ENCODE results near the gene UBE2M.

Gene UBE2M

GRCh38 chr19:58570770-58571574 is 12.6 kb upstream of the UBE2M start:
- DNase-seq (ENCODE audit: low read depth, low spot score): no peak

DNA sequence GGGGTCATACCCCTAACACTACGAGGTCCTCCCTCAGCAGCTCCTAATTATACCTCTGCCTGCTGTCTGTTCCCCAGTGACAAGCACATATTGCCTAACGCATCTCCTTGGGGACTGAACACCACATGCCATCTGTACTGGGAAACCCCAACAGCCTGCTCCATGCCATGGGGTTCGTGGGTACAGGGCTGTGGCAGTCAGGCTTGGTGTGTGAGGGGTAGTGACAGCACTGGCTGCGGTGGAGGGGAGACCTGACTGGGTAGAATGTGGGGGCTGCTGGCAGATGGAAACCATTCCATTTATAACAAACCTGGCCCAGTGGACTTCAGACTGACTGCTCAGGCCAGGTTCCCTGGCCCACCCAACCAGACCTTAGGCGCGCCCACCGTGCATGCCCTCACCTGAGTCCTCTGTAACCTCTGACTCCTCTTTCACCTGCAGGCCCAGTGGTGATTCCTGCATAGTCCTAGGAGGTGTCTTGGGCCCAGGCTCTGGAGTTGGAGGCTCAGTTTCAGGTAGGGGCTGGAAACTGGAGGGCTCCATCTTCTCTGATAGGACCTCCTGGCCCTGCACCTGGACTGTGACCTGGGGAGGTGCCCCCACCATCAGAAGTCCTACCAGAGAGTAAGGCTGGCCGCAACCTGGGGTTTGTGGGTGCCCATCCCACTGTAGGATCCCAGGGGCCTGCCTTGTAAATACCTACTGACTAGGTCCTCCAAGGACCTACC is 11.7 kb upstream of the UBE2M start:
- no peak for DNase-seq (ENCODE audit: low read depth, low spot score)

DNA sequence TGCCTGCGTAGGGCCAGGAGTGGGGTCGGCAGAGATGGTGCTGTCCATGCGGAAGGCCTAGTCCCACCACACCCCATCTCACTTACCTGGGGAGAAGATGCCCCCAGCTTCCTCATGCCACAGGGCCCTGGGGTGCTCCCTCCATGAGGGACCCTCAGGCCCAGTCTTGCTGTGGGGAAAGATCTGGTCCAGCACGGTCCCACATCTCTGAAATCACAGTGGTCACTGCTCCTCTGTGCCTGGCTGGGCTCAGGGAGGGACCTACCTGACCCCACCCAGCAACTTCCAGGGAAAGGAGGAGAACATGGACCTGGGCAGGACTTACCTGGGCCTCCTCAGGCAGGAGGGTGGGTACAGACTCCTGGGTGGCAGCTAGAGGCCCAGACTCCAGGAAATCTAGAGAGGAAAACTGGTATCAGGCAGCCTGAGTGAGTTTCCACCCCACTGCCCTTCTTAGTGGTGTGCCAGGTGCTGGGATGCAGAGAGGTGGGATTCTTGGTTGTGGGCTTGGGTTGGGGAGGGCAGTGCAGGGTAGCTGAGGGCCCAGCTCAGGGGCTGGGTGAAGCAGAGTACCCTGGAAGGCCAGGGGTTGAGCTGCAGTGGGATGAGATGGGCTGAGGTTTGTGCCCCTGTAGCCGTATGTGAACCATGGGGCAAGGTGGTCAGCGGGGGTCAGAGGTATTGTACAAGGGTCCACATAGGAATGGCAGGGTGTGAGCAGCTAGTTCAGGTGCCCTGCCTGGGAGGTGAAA is 11.0 kb upstream of the UBE2M start:
- no peak for DNase-seq (ENCODE audit: low read depth, low spot score)

- DNase-seq (ENCODE audit: low read depth, low spot score): no peak
Measured at GRCh38 chr19:58568453-58569130, 10.2 kb upstream of the UBE2M start.

- DNase-seq (ENCODE audit: low read depth, low spot score): no peak
Measured at GRCh38 chr19:58566989-58567388, 8.6 kb upstream of the UBE2M start.

- DNase-seq (ENCODE audit: low read depth, low spot score): no peak
Measured at GRCh38 chr19:58563823-58564222, 5.4 kb upstream of the UBE2M start.

- no peak for DNase-seq (ENCODE audit: low read depth, low spot score)
Measured at GRCh38 chr19:58563034-58563573, 4.7 kb upstream of the UBE2M start.

DNA sequence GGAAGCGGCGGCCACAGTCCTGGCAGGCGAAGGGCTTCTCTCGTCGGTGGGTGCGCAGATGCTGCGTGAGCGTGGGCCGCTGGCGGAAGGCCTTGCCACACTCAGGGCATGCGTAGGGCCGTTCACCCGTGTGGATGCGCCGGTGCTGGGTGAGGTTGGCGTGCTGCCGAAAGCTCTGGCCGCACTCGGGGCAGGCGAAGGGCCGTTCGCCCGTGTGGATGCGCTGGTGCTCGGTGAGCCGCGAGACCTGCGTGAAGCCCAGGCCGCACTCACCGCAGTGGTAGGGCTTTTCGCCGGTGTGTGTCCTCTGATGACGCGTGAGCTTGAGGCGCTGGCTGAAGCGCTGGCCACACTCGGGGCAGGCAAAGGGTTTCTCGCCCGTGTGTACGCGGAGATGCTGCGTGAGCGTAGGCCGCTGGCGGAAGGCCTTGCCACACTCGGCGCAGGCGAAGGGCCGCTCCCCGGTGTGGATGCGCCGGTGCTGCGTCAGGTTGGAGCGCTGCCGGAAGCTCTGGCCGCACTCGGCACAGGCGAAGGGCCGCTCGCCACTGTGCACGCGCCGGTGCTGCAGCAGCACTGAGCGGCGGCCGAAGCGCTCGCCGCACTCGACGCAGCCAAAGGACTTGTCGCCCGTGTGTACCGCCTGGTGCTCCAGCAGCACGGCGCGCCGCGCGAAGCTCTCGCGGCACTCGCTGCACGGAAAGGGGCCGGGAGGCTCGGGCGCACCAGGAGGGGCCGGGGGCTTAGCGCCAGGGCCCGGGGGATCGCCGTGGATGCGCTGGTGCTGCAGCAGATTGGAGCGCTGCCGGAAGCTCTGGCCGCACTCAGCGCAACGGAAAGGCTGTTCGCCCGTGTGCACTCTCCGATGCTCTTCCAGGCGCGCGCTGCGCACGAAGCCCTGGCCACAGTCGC is 4.0 kb upstream of the UBE2M start:
- DNase-seq (ENCODE audit: low read depth, low spot score): no peak

- DNase-seq (ENCODE audit: low read depth, low spot score): no peak
Measured at GRCh38 chr19:58561373-58562121, 3.1 kb upstream of the UBE2M start.

DNA sequence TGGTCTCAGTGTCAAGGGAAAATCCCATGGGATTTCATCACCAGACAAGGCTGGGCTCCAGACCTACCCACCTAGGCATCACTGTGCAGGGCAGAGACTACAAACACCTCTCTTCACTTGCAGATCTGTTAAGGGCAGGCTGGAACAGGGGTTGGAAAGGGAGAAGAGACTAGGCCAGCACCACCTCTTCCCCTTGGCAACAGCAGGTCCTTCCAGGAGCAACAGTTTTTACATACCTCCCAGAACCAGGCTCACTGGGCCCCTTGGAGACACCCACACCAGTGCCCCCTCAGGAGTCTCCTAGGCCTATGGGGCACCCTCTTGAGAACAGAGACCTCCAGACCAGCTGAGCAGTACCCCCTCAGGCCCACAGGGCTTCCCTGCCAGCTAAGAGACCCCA is 2.5 kb upstream of the UBE2M start:
- no peak for DNase-seq (ENCODE audit: low read depth, low spot score)

GRCh38 chr19:58560007-58560887 is 1.8 kb upstream of the UBE2M start:
- no peak for DNase-seq (ENCODE audit: low read depth, low spot score)

DNA sequence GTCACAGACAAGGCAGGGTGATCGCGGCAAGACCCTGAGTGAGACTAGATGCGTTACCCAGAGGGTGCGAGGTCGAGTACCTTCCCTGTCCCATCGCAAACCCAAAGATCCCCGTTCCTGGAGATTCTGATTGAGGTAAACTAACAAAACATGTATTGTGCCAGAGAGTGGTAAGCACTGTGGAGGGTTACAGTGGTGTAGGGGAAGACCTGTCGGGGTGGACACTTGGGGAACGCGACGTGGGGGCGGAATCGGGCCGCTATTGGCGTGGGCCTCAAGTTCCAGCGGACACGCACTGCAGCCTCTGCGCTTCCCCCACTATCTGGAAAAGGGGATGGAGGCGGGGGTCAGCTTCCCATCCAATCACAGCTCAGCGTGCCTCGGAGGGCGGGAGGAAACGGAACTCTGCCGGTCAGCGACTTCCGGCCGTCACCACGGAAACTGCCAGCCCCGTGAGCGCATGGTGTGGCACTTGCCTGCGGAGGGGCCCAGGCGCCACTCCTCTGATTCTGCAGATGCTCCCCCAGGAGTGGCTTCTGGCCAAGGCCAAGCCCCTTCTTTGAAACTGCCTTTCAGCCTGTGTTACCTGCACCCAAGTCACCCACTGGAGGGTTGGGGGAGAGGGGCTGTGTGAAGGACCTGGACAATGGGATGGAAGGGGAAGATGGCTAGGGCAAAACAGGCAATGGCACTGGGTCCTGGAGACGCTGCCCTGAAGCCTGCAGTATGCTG is 1.0 kb upstream of the UBE2M start:
- DNase-seq (ENCODE audit: low read depth, low spot score): no peak

DNA sequence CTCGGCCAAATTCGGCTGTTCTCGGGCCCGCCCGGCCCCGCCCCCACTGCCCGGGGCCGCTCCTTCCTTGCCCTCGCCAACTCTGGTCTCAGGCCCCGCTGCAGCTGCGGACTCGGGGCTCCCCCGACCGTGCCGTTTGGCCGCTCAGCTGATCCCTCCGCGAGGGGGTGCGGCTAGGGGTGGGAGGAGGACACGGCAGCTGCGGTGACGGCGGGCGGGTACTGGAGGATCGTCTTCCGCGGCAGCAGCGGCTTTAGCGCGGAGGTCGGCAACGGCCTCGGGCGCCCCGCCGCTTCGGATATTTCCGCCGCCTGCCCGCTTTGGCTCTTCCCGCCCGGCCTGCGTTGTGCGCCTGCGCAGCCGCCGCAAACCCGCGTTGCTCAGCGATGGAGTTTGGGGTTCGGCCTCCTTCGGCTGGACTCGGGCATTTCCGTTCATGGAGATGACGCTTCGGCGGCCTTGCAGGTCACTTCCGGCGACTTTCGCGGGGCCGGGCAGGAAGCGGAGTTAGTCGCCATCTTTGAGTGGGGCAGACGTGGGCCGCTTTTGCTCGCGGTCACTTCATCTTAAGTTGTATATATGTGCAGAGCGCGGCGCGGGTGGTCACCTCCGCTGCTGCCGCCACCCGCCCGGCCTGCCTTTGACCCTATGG is 338 bp upstream of the UBE2M start:
- DNase-seq (ENCODE audit: low read depth, low spot score): peak; percentile 97

DNA sequence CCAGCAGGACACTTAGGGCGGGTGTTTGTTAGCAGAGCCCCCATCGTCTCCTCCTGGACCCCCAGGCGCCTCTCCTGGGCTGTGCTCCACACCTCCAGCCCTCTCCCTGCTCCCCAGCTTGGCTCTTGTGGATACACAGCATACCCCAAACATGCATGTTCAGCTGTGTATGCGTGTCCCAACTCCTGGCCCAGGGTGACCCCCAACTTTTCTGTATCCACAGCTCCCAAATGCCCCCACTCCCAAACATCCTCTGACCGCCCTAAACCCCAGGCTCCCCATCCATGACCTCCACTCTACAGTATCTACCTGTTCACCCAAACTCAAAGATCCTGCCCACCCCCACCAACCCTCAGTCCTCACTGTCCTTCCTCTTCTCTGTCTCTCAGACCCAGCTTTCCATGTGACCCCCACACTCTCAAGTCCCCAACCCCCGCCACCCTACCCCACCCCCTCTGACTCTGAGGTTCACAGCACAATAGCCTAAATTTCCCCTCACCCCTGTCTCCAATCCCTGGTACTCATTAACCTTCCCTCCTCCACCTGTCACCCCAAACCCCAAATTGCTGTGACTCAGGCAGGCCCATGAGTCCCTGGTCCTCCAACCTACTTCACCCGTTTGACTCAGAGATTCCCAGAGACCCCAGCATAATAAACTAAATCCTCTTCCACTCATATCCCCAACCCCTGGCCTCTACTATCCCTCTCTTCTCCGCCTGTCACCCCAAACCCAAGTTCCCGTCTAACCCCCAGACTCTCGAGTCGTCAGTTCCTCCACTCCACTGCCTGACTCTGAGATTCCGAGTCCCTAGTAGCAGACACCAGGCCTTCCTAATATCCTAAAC is 968 bp downstream of the UBE2M start:
- DNase-seq (ENCODE audit: low read depth, low spot score): no peak

DNA sequence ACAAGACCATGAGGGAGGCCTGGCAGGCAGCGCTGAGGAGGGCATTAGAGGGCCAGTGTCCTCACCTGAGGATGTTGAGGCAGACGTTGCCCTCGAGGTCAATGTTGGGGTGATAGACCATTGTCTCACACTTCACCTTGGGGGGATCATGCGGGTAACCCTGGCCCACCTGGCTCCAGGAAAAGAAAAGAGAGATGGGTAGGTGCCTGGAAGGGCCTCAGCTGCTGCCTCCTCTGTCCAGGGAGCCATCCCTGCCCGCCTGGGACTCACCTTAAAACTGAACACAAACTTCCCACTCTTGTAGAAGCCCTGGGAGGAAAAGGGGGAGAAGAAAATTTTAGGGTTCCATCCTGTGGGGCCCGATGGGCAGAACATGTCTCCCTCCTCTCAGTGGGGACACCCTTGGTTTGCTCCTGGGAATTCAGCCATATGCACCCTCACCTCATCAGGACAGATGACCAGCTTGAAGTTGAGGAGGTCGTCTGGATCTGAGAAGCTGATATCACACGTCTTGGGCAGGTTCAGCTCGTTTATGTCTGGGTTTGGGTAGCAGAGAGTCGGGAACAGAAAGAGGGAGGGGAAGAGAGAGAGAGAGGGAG is 1.7 kb downstream of the UBE2M start:
- no peak for DNase-seq (ENCODE audit: low read depth, low spot score)

DNA sequence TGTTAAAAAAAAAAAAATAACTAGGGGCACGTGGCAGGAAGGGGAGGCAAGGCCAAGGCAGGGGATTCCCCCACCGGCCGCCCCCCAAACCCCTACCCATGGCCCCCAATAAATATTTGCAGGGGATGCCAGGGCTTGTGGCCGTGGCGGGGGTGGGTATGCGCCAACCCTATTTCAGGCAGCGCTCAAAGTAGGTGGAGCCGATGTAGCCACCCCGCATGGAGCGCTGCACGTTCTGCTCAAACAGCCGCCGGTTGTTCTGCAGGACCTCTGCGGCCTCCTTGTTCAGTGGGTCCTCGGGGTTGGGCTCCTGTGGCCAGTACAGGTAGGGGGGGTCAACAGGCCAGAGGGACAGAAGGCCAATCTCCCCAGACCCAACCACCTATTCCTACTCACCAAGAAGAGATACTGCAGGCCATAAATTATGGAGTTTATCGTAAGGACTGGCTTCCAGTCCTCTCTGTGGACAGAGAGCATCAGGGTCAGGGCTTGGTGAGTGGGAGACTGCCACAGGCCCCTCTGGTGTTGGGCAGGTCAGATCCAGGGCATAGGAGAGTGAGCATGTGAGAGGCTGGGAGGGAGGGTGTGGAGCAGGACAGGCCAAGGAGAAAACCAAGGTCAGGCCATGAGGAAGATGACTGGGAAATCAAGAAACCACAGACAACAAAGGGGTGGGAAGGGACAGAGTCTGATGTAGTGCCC is 2.3 kb downstream of the UBE2M start:
- DNase-seq (ENCODE audit: low read depth, low spot score): no peak
